Stimulated activated CD4-positive, alpha-beta T cell treated with anti-CD3 and anti-CD28 coated beads, Interleukin-2, amount 100 ng/mL, for 48 hours (primary cell): ENCODE results near the gene VENTX.

Source experiments
- DNase-seq, 2 donors: peaks; one replicate each; pipeline ENCODE4 v3.0.0-alpha.2; 2020

VENTX gene

DNA sequence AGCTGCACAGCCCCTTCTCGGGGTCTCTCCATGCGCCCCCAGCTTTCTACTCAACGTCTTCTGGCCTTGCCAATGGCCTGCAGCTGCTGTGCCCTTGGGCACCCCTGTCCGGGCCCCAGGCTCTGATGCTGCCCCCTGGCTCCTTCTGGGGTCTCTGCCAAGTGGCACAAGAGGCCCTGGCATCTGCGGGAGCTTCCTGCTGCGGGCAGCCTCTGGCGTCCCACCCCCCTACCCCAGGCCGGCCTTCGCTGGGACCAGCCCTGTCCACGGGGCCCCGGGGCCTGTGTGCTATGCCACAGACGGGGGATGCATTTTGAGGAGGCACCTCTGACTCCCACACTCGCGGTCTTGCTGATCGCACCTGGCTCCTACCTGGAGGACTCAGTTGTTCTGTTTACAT, 2.3 kb downstream of the VENTX start:
- no peak for DNase-seq

DNA sequence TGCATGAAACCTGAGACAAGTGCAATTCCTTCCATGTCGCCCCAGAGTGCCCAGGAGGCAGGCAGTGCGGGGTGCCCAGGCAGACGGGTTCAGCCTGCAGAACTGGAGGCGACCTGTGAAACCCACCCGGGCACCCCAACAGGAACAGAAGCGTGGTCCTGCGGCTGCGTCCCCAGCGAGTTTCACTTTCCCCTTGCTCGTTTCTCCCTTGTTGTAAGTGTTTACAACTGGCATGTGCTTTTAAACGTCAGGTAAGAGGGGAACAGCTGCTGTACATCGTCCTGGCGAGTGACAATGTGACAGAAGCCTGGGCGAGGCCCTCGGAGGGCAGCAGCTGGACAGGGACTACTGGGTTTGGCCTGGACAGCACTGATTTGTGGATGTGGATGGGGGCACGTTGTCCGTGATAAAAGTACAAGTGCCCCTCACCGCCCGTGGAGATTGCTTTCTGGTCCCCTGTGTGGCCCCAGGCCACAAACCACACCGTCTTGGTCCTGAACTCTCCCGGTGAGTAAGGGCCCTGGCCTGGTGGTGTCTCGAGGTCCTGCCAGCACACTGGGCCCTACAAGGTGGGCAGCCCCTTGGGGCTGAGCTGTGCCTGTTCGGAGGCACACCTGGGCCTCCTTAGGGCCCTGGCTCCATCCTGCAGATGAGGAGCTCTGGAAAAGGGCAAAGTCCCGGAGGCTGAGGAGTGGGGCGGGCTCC, 4.0 kb downstream of the VENTX start:
- no peak for DNase-seq

DNA sequence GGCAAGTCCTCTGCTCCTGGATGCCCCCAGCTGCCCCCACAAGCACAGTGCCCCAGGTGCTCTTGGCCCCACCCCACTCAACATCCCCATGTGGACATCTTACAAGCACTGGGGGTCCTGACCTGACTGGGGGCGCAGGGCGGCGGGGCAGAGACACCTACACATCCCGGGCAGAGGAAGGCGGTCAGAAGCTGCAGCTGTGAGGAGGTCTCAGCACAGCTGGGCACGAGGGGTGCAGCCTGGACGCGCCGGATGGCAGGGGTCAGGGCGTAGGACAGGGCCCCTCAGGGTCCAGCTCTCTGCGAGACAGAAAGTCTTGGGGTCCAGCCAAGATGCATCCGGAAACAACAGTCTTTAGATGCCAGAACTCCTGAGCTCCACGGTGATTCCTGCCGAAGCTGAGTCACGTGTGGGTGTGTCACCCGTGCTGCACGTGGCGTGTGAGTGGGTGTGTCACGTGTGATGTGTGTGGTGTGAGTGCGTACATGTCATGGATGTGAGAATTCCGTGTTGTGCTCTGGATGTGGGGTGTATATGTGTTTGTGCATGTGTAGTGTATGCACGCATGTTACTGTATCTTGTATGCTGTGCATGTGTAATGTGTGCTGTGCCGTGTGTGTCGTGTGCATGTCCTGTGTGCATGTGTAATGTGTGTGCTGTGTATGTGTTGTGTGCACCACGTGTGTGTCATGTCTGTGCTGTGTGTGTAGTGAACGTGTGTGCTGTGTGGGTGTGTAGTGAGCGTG, 5.1 kb downstream of the VENTX start:
- DNase-seq, result no peak

DNA sequence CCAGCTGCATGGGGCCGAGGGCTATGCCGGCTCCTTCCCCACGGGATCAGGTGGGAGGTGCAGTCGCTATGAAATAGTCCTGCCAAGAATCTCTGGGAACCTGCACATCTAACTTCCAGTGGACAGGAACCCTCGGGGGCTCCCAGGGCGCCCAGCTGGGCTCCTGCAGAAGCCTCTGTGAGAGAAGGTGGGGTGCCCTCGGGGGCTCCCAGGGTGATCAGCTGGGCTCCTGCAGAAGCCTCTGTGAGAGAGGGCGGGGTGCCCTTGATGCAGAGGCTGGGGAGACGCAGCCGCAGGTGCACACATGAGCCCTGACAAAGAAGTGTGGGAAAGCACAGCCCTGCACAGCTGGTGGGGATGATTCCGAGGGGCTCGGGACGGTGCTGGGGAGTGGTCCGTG, 5.9 kb downstream of the VENTX start:
- DNase-seq, result no peak

DNA sequence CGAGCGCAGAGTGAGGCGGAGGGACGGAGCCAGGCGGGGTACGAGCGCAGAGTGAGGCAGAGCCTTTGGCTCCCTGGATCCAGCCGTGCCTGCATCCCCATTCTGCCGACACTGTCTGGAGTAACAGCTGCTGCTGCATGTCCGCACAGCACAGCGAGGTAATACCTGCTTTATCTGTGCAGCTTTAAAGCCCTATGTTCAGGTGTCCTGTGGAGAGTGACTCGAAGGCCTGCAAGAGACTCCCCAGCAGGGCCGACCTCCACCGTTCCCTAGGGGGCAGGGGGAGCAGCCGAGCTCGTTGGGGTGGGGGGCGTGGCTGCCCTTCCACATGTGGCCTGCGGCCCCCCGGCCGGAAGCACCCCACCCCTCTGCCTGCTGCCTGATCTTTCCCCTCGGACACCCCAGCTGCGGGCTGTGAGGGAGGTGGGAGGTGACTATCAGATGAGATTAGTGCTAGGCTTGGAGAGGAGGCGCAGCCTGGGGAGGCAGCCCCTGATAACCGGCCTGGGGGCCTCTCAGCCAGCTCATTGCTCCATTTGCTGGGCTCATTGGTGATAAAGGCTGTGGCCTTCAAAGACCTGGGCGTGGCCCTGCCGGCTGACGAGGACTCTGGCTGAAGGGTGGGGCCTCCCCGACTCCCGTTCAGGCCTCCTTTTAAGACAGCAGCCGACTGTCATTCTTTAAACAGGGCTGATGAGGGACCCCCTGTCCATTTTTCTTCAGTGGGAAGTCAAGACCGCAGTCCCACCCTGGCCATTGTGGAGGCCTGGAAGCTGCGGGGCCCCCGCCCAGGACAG, 8.0 kb downstream of the VENTX start:
- no peak for DNase-seq

DNA sequence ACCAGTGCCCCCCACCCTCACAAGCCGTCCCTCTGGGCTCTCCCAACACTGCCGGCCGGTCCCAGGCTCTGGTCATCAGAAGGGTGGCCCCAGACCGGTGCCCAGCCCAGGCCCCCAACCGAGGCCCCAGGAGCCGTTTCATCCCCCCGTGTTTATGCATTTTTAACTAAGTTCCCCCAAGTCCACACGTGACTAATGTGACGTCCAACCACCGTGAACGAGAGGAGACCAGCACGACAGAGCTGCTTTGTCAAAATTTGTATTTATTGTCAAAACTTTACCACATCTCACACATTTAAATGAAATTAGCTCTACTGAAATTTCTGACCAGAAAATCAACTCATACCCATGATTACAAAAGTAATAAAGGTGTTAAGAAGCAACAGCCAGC, 8.6 kb downstream of the VENTX start:
- DNase-seq, result no peak

DNA sequence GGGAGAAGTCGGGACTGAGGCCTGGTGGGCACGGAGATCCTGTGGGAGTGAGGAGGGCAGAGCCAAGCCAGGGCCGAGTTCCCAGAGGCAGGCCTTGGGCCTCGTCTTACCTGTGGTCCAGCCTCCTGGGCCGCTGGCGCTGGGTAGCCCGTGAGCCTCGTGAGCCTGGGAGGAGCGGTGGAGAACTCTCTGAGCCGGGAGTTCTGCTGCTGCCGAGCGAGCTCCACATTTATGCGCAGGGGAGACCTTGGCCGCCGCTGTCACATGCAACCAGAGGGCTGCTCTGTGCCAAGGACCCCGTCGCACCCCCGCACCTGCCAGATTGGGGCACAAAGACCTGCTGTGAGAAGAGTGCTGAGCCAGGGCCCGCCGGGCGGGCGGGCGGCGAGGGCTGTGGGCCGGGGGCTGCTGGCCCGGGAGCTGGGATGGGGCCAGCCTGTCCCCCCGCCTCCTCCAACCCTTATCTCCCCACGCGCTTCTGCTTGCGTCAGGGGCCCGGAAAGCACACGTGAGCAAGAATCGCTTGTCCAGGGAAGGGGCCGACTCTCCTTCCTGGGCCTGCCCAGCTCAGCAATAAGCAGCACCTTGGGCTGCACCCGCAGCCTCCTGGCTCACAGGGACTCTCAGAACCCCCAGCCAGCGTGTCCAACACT, 10.2 kb downstream of the VENTX start:
- DNase-seq, result no peak

DNA sequence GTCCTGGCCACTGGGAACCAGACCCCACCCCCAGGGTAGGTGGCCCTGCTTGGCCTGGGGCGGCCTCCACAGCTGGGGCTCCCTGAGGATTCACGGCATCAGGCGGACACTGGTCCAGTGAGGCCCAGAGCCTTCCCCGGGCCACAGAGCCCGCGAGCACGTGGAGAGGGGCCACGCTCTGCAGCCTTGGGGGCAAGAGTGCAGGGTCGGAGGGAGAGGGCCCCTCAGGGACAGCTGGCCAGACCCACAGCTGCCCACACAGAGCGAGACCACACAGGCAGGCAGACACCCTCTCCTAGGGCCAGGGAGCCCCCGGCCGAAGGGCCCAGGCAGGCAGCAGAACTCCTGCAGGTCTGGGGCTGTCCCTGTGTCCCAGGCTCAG, 10.7 kb downstream of the VENTX start:
- DNase-seq, result no peak

DNA sequence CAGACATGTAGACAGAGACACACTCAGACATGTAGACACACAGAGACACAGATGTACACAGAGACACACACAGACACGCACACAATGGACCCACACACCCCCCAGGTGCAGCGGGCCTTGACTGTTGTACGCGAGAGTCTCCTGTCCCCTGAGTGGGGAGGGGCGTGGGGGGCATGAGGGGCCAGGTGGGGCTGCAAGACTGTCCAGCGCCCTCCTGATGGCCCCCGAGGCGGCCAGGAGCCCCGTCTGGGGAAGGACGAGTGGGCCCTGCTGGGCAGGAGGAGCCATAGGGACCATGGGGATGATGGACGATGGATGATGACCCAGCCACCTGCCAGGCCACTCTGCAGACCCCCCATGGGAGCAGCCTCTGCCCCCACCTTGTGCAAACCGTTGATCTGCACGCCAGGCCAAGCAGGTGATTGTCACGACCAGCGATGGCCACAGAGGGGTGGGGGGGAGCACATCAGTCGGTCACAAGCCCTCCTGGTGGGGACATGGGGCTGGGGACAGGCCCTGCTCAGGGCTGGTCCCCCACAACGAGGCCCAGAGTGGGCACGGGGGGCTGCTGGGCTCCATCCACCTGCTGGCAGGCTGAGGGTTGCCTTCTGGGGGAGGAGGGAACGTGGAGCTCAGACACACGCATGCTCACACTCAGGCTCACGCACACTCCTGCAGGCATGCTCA, 11.6 kb downstream of the VENTX start:
- no peak for DNase-seq

DNA sequence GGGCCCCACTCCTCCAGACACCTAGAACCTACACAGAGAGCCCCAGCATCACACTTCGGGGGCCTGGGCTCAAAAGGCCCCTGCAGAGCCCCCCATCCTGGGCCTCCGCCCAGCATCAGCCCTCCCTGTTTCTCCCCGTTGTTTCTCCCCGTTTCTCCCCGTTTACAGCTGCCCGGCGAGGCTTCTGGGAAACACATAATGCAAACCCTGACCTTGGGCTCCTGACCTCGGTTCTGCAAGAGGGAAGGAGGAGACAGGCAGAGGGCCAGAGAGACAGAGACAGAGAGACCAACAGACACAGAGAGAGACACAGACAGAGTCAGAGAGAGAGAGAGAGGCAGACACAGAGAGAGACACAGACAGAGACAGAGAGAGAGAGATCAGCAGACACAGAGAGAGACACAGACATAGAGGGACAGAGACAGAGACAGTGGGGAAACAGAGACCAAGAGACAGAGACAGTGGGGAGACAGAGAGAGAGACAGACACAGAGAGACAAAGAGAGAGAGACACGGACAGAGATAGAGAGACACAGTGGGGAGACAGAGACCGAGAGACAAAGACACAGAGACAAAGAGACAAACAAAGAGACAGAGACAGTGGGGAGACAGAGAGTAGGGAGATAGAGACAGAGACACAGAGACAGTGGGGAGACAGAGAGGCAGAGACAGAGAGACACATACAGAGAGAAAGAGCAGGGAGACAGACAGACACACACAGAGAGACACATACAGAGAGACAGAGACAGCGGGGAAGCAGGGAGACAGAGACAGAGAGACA, 12.5 kb downstream of the VENTX start:
- DNase-seq, result no peak

DNA sequence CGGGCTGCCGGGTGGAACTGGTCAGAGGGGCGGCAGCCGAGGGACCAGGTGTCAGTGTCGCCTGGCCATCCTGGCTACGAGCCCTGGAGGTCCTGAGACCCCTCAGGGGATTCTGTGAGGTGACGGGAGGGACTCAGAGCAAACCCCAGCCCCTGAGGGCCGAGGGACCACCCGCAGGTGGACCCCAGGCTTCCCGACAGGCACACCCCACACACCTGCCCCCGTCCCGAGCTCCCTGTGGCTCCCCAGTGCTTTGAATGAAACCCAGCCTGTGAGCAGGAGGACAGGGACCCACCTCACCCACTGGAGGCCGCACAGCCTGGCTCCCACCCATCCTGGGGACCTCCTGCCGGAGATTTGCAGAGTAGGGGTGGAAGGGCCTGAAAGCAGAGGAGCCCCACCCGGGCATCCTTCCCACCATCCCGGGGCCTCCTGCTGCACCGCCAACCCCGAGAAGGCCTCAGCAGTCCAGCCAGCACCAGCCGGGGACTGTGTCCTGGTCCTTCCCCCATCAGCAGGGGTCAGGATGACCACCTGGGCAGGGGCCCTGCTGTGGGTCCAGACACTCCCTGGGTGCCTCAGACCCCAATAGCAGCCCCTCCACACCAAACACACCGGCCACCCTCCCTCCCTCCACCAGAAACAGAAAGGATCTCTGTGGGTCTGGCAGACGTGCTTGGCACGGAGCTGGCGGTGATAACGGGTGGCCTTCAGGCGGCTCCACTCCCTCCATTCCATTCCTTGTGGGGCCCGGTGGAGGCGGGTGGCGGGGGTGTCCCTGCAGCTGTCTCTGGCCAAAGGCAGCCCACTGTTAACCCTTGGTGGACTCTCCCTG, 13.9 kb downstream of the VENTX start:
- DNase-seq, result no peak

DNA sequence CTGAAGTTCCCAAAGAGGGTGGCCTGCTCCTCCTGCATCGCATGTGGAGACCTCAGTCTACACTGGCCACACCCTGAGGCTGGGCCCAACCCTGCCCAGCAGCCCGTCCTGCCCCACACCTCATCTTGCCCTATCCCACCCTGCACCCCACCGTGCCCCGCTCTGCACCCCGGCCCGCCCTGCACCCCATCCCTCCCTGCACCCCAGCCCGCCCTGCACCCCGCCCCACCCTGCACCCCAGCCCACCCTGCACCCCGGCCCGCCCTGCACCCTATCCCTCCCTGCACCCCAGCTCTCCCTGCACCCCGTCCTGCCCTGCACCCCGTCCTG, 14.5 kb downstream of the VENTX start:
- no peak for DNase-seq

DNA sequence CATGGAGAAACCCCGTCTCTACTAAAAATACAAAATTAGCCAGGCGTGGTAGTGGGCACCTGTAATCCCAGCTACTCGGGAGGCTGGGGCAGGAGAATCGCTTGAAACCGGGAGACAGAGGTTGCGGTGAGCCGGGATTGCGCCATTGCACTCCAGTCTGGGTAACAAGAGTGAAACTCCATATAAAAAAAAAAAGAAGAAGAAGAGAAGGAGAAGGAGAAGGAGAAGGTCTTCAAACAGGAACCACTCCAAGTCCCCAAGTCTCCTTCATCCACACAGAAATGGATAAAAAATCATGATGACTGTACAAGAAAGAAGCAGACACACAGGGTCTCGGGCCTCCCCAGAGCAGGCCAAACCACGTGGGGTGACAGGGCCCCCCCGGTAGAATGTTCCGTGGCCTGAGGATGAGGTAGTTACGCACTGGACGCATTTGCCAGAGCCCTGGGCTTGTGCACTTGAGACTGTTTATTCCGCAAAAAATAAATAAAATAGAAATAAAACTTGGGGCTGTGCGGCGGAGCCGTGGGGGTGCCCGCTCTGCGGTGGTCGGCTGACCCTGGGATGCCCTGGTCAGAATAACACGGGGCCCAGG, 15.8 kb downstream of the VENTX start:
- no peak for DNase-seq

DNA sequence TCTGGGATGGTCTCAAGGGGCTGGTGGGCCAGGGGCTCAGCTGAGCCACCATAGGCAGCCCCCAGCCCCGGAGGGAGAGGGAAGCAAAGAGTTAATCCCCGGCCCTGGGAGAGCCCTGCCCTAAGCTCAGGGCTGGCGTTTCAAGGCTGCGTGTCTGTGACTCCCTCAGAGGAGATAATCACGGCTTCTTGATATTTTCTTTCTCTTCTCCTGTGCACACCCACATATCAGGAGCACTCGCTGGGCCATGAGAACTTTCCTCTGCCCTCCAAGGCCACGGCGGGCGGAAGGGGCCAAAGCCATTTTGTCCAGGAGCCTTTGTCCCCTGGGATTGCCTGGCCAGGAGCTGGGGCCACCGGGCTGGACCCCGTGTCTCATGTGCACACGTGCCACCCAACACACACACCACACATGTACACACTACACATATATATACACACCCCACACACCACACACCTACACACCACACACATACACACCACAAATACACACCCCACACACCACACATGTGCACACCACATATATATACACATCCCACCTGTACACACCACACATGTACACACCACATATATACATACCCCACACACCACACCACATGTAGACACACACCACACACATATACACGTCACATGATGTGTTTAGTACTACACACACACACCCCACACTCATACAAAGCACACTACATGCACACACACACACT, 16.9 kb downstream of the VENTX start:
- DNase-seq, result no peak

DNA sequence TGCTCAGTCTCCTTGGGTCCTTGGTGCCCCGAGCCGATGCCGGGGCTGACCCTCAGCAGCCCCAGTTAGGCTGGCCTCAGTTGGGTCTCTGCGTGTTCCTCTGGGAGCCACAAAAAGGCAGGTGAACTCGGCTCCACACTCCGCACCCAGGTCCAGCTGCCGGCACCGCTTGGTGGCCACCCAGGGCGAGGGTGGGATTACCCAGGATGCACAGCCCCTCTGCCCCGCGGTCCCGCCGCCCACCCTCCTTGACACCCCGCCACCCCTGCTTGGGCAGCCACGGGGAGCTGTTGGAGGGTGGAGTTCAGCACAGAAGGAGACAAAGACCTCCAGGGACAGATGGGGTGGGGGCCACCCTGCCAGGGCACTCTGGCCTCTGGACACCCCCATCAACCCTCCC, 17.7 kb downstream of the VENTX start:
- no peak for DNase-seq

DNA sequence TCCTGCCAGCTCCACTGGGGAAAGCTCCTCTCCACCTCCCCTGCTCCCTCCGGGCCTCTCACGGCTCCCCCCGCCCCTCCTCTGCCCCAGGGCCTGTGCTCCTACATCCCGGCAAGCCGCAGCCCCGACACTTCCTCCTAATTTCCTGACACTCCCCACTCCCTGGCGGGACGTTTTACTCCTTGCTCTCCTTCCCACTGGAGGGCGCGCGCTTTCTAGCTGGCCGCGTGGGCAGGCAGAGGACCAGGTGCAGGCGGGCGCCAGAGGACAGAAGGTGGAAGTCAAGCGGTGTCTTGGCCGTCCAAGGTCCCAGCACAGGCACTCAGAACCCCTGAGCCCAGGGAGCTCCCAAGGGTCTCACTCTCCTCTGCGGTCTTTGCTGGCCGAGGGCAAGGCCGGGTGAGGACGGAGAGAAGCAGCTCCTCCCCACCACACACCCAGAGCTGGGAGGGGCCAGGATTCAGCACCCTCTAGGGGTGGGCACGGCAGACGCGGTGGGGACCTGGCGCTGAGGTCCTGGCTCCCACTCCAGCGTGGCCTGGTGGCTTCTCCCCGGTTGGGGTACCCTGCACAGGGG, 19.9 kb downstream of the VENTX start:
- peak in 1 of 2 donors; percentile 21 for DNase-seq

DNA sequence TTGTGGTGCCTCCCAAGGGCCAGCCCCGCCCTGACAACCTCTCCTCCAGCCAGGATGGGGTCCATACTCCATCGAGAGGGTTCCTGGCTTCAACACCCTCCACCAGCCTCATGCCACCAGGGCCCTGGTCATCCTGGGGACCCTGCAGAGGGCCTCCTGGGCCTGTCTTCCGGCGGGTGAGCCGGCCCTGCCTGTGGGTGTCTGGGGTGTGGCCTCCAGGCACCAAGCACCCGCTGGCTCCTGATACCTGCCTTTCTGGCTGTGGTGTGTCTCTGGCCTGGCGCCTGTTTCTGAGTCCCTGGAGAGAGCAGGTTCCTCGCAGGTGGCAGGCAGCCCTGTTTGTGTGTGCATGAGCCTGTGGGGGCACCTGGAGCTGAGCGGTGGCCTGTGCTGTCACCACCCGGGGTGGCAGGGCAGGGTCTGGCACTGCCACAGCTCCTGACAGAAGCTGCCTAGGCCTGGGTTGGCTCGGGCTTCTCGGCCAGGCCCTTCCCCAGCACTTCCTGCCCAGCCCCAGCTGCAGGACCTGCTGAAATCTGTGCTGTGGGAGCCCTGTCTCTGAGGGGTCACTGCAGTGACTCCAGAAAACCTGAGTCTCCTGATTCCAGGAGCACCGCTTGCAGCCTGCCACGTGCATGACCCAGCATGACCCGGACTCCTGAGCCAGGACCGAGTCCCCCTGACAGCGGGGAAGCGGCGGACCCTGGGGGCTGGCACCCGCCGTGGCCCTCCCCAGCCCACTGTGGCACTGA, 20.6 kb downstream of the VENTX start:
- DNase-seq, result peak in 1 of 2 donors; percentile 50

DNA sequence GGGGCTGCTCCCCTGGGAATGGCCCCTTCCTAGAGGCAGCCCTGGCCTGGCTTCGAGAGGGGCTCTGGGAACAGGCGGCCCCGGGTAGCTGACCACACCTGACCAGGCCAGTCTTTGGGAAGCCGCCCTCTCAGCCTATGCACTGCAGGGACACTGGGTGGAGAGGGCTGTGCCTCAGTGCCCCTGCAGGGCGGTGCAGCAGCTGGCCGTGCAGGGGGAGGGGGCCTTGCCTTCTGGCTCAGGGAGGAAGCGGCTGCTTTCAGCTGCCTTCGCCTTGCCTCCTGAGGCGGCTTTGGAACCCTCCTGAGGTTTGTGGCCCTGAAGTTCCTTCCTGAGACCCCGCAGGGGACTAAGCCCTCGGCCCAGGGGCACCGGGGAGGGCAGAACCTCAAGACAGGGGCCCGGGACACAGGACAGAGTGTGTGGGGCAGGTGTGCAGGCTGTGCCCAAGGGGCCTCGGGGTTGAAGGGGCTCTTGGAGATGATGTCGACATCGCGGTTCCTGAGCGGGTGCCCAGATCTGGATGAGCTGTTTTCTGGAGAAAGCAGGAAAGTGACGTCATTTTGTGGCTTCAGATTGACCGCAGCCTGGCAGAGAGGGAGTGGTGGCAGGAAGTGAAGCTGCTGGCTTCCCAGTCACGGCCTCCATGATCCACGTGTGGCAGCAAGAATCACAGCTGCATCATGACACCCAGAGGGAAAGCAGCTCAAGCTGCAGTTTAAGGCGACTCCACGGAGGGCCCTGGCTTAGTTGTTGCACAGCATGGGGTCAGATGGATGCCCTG, 21.4 kb downstream of the VENTX start:
- DNase-seq, result peak; percentile 82 to 85
